SK-N-SH (cell line): Measurements from ENCODE around the gene ATP13A3. TPM values are rescaled to one million over a fixed set of nuclear protein-coding genes. Genes with fewer than 3 reads are reported as not detected.

ENCODE experiments used
- CTCF ChIA-PET: fragments of 300-600, 350-600 bp; formaldehyde crosslinking; extraction: SDS; loops from one replicate; lab custom pipeline; 2021; lab: Yijun Ruan, JAX
- POLR2A ChIA-PET: fragments of 350-600 bp; sonication (Branson Sonifier 250); formaldehyde crosslinking; extraction: SDS; loops from one replicate; lab custom pipeline; 2020; ENCODE audit warnings: antibody characterized with exemption, inconsistent platforms; lab: Yijun Ruan, JAX
- DNase-seq: peaks from one replicate; pipeline ENCODE4 v3.0.0; 2012
- H2AFZ ChIP-seq: fragments of 200-600 bp; sonication (generic); 2 replicates; pipeline ENCODE4 v1.8.1; 2016; ENCODE audit warnings: antibody characterized with exemption, mild to moderate bottlenecking, low read depth
- H3F3A ChIP-seq: fragments of 200-600 bp; sonication (generic); replicated peaks from 2 replicates; pipeline ENCODE3; 2016; ENCODE audit warnings: antibody characterized with exemption, mild to moderate bottlenecking; ENCODE audit not compliant: insufficient read depth
- H3K27ac ChIP-seq, 2 experiments: fragments of 200-500 bp in 1 of 2; fragments of 200-600 bp in 1 of 2; sonication (Bioruptor generic) in 1 of 2; sonication (generic), shearing (Covaris generic) in 1 of 2; 2 replicates each; pipeline versions ENCODE4 v1.5.1 to v1.6.1; 2014 to 2016; ENCODE audit warnings: low read depth in 2 of 2, inconsistent platforms in 1 of 2, low read length in 1 of 2, mild to moderate bottlenecking in 1 of 2, mixed read lengths in 1 of 2
- H3K27me3 ChIP-seq: fragments of 200-600 bp; sonication (generic), shearing (Covaris generic); 2 replicates; pipeline ENCODE4 v1.6.1; 2016; ENCODE audit warnings: mixed run types; ENCODE audit not compliant: insufficient read depth
- H3K36me3 ChIP-seq, 2 experiments: fragments of 200-500 bp in 1 of 2; fragments of 200-600 bp in 1 of 2; sonication (Bioruptor generic) in 1 of 2; sonication (generic) in 1 of 2; replicated peaks in 1 of 2; 2 replicates each; pipeline versions ENCODE3 to v1.5.1; 2014 to 2016; ENCODE audit warnings: low read length in 1 of 2, mild to moderate bottlenecking in 1 of 2; ENCODE audit not compliant: insufficient read depth in 2 of 2, control insufficient read depth in 1 of 2
- H3K4me1 ChIP-seq, 2 experiments: fragments of 200-500 bp in 1 of 2; fragments of 200-600 bp in 1 of 2; sonication (Bioruptor generic) in 1 of 2; sonication (generic), shearing (Covaris generic) in 1 of 2; 2 replicates each; pipeline versions ENCODE4 v1.5.1 to v1.6.1; 2014 to 2016; ENCODE audit warnings: low read depth in 1 of 2, low read length in 1 of 2, mixed run types in 1 of 2; ENCODE audit not compliant: insufficient read depth in 2 of 2, control insufficient read depth in 1 of 2
- H3K4me2 ChIP-seq: fragments of 200-600 bp; sonication (generic), shearing (Covaris generic); 2 replicates; pipeline ENCODE4 v1.6.1; 2017; ENCODE audit warnings: mixed run types
- H3K4me3 ChIP-seq, 2 experiments: fragments of 200-500 bp in 1 of 2; fragments of 200-600 bp in 1 of 2; sonication (Bioruptor generic) in 1 of 2; sonication (generic), shearing (Covaris generic) in 1 of 2; 2 replicates each; pipeline versions ENCODE4 v1.5.1 to v1.8.1; 2014 to 2016; ENCODE audit warnings: low read depth in 2 of 2, inconsistent platforms in 1 of 2, low read length in 1 of 2, mild to moderate bottlenecking in 1 of 2, mixed read lengths in 1 of 2, moderate library complexity in 1 of 2
- H3K79me2 ChIP-seq: fragments of 200-600 bp; sonication (generic); 2 replicates; pipeline ENCODE4 v1.8.1; 2017; ENCODE audit warnings: mild to moderate bottlenecking; ENCODE audit not compliant: insufficient read depth
- H3K9ac ChIP-seq: fragments of 200-600 bp; sonication (generic); 2 replicates; pipeline ENCODE4 v1.6.1; 2017; ENCODE audit warnings: mixed run types
- H3K9me2 ChIP-seq: fragments of 200-600 bp; sonication (generic); 2 replicates; pipeline ENCODE4 v1.6.1; 2017; ENCODE audit warnings: mixed run types
- H3K9me3 ChIP-seq: fragments of 200-600 bp; sonication (generic); 2 replicates; pipeline ENCODE4 v1.6.1; 2017; ENCODE audit warnings: mixed run types, mild to moderate bottlenecking, moderate library complexity
- H4K20me1 ChIP-seq: fragments of 200-600 bp; sonication (generic); 2 replicates; pipeline ENCODE4 v1.6.1; 2017; ENCODE audit warnings: mild to moderate bottlenecking, mixed run types; ENCODE audit not compliant: insufficient read depth
- EP300 ChIP-seq, 2 experiments: IDR thresholded peaks; 2 replicates each; pipeline versions ENCODE4 v1.4.0 to v1.6.1; 2012; ENCODE audit warnings: borderline replicate concordance in 1 of 2, low read depth in 1 of 2, low read length in 1 of 2
- GATA2 ChIP-seq: sonication (generic); formaldehyde crosslinking; IDR thresholded peaks from 2 replicates; pipeline ENCODE4 v1.5.0; 2020; ENCODE audit warnings: mild to moderate bottlenecking, missing genetic modification reagents
- MEF2A ChIP-seq: IDR thresholded peaks from 2 replicates; pipeline ENCODE4 v1.4.0; 2012; ENCODE audit warnings: low read depth, borderline replicate concordance
- SMC3 ChIP-seq: IDR thresholded peaks from 2 replicates; pipeline ENCODE4 v1.6.1; 2012; ENCODE audit warnings: low read depth, low read length, improper control_type of control experiment
- TAF1 ChIP-seq: IDR thresholded peaks from 2 replicates; pipeline ENCODE4 v1.6.1; 2012; ENCODE audit warnings: low read depth, mild to moderate bottlenecking, low read length, moderate library complexity, borderline replicate concordance
- TEAD4 ChIP-seq: IDR thresholded peaks from 2 replicates; pipeline ENCODE4 v1.4.0; 2012; ENCODE audit warnings: mild to moderate bottlenecking, borderline replicate concordance; ENCODE audit not compliant: insufficient read depth
- YY1 ChIP-seq: IDR thresholded peaks from 2 replicates; pipeline ENCODE4 v1.4.0; 2012; ENCODE audit warnings: low read depth, mild to moderate bottlenecking
- WGBS: methylation state at CpG from one replicate; pipeline ENCODE4 v1.1.6; 2017; ENCODE audit warnings: low lambda C conversion rate; 5-methylcytosine and 5-hydroxymethylcytosine counted together
- polyA plus RNA-seq, 3 experiments: library from polyadenylated mRNA; depleted of rRNA; stranded (reverse); fragments of >200 nt; gene quantifications; 2 replicates each; pipeline ENCODE4 v1.2.3, GENCODE V29; 2012
- TF ChIP-seq, protein P1 (sequence below): IDR thresholded peaks from 2 replicates; pipeline ENCODE4 v1.4.0; 2012; ENCODE audit warnings: low read depth
- TF ChIP-seq, protein P2 (sequence below): IDR thresholded peaks from 2 replicates; pipeline ENCODE4 v1.6.1; 2012; ENCODE audit warnings: mild to moderate bottlenecking, low read depth, low read length, moderate library complexity
- TF ChIP-seq, protein P3 (sequence below): fragments of 200-600 bp; sonication (generic); IDR thresholded peaks from 2 replicates; pipeline ENCODE4 v1.6.1; 2017; ENCODE audit warnings: antibody characterized with exemption, mild to moderate bottlenecking, moderate library complexity
- TF ChIP-seq, protein P4 (sequence below): IDR thresholded peaks from 2 replicates; pipeline ENCODE4 v1.4.0; 2012; ENCODE audit warnings: low read depth, borderline replicate concordance

Gene ATP13A3
- polyA plus RNA-seq, 1 of the 3 experiments (the other 2 are of a cell fraction): 48.2 TPM

DNA sequence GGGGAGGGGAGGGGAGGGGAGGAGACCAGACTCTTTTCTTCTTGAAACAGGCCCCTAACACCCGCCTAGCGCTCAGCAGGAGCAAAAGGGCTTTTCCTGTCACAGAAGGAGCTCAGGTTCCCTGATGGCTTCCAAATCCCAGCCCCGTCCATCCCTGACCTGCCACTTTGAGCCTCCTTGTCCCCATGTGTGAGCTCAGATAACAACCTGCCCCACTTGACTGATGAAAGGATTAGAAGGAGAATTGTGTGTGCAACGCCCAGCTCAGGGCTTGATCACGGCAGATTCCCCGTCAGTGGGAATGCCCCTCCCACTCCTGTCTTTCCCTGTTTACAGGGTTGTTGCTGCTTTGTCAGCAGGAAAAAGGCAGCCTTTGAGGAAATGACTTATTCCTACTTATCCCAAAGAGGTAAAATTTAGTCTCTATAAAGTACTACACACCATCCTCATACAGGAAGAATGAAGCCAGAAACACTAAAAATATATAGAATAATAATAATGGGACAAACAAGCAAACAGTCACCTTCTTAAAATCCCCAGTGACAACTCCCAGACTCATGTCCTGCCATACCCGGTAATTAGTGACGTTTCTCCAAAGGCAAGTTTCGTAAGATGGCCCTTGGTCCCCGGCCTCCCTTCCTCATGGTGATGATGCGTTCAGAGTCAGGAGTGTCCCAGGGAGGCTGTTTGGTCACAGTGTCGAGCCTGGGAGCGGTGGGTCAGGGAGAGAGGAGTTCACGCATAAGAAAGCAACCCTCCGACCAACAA, 111.1 kb downstream of the ATP13A3 start:
- 79% methylated on average over 13 of the region's 15 CpGs for WGBS
- Histone ChIP-seq H3K27ac (no peak overlapping the region), H3K4me2 (no peak overlapping the region), H3K79me2 (no peaks in the 10 kb centered on the region), H3K9me2 (no peaks in the 10 kb centered on the region), H2AFZ (no peak overlapping the region), H3K4me1 (peaks cover 0 to 2% of the 10 kb centered on the region in 2 experiments; a peak in 1 of 4 replicates), H3K4me3 (no peak overlapping the region), H3K9me3 (no peaks in the 10 kb centered on the region), H3F3A (no peaks in the 10 kb centered on the region), H3K36me3 (no peaks in the 10 kb centered on the region), H3K9ac (no peak overlapping the region), H3K27me3 (no peaks in the 10 kb centered on the region; the same call in 1 of the 2 replicates), H4K20me1 (no peaks in the 10 kb centered on the region)
- DNase-seq: no peak
- TF ChIP-seq EP300 (IDR thresholded peaks at IDR 0.05; ENCODE audit: borderline replicate concordance in 1 of 2, low read depth in 1 of 2, low read length in 1 of 2): no peak
- no peak for TF ChIP-seq GATA2 (CRISPR knock-in tag)
- no peak for TF ChIP-seq MEF2A
- TF ChIP-seq, protein P1, sequence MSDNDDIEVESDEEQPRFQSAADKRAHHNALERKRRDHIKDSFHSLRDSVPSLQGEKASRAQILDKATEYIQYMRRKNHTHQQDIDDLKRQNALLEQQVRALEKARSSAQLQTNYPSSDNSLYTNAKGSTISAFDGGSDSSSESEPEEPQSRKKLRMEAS: no peak
- TF ChIP-seq TEAD4: no peak
- TF ChIP-seq, protein P2, sequence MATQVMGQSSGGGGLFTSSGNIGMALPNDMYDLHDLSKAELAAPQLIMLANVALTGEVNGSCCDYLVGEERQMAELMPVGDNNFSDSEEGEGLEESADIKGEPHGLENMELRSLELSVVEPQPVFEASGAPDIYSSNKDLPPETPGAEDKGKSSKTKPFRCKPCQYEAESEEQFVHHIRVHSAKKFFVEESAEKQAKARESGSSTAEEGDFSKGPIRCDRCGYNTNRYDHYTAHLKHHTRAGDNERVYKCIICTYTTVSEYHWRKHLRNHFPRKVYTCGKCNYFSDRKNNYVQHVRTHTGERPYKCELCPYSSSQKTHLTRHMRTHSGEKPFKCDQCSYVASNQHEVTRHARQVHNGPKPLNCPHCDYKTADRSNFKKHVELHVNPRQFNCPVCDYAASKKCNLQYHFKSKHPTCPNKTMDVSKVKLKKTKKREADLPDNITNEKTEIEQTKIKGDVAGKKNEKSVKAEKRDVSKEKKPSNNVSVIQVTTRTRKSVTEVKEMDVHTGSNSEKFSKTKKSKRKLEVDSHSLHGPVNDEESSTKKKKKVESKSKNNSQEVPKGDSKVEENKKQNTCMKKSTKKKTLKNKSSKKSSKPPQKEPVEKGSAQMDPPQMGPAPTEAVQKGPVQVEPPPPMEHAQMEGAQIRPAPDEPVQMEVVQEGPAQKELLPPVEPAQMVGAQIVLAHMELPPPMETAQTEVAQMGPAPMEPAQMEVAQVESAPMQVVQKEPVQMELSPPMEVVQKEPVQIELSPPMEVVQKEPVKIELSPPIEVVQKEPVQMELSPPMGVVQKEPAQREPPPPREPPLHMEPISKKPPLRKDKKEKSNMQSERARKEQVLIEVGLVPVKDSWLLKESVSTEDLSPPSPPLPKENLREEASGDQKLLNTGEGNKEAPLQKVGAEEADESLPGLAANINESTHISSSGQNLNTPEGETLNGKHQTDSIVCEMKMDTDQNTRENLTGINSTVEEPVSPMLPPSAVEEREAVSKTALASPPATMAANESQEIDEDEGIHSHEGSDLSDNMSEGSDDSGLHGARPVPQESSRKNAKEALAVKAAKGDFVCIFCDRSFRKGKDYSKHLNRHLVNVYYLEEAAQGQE: no peak
- POLR2A ChIA-PET: no interaction called here
- CTCF ChIA-PET: interaction anchor here (1.2 kb wide), 1 partner anchor 30 kb away, joined by 5 read pairs; no protein-coding TSS in a partner anchor

DNA sequence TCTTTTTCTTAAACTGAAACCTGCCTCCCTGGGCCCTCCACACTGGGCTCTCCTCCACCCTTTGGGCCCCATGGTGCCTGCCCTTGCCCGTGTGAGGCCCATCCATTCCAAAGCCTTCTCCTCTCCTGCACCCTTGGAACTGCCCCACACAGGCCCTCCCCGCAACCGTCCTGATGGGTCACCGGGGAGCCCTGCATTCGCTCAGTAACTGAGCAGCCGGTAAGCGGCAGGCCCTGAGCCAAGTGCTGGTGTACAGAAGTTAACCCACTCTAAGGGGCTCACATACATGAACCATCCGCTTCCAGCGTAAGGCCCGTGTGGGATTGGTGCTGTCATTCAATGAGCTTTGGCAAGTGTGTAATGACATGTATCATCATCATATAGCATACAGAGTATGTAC, 111.9 kb downstream of the ATP13A3 start:
- no peaks in the 10 kb centered on the region for H3K36me3 ChIP-seq
- CTCF ChIA-PET: interaction anchor here (1.2 kb wide), 1 partner anchor 31 kb away, joined by 5 read pairs; no protein-coding TSS in a partner anchor
- peaks cover 0 to 2% of the 10 kb centered on the region in 2 experiments; a peak in 1 of 4 replicates for H3K4me1 ChIP-seq
- POLR2A ChIA-PET: no interaction called here
- H3K27ac ChIP-seq: no peak overlapping the region
- H3K79me2 ChIP-seq: no peaks in the 10 kb centered on the region
- TF ChIP-seq TAF1: no peak
- TF ChIP-seq YY1: no peak
- no peak for TF ChIP-seq SMC3
- TF ChIP-seq, protein P3, sequence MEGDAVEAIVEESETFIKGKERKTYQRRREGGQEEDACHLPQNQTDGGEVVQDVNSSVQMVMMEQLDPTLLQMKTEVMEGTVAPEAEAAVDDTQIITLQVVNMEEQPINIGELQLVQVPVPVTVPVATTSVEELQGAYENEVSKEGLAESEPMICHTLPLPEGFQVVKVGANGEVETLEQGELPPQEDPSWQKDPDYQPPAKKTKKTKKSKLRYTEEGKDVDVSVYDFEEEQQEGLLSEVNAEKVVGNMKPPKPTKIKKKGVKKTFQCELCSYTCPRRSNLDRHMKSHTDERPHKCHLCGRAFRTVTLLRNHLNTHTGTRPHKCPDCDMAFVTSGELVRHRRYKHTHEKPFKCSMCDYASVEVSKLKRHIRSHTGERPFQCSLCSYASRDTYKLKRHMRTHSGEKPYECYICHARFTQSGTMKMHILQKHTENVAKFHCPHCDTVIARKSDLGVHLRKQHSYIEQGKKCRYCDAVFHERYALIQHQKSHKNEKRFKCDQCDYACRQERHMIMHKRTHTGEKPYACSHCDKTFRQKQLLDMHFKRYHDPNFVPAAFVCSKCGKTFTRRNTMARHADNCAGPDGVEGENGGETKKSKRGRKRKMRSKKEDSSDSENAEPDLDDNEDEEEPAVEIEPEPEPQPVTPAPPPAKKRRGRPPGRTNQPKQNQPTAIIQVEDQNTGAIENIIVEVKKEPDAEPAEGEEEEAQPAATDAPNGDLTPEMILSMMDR: no peak
- TF ChIP-seq, protein P4, sequence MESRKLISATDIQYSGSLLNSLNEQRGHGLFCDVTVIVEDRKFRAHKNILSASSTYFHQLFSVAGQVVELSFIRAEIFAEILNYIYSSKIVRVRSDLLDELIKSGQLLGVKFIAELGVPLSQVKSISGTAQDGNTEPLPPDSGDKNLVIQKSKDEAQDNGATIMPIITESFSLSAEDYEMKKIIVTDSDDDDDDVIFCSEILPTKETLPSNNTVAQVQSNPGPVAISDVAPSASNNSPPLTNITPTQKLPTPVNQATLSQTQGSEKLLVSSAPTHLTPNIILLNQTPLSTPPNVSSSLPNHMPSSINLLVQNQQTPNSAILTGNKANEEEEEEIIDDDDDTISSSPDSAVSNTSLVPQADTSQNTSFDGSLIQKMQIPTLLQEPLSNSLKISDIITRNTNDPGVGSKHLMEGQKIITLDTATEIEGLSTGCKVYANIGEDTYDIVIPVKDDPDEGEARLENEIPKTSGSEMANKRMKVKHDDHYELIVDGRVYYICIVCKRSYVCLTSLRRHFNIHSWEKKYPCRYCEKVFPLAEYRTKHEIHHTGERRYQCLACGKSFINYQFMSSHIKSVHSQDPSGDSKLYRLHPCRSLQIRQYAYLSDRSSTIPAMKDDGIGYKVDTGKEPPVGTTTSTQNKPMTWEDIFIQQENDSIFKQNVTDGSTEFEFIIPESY: no peak
- 87% methylated on average over 6 of the region's 10 CpGs for WGBS
- H3K4me3 ChIP-seq: no peak overlapping the region
- H3F3A ChIP-seq: no peaks in the 10 kb centered on the region
- H4K20me1 ChIP-seq: no peaks in the 10 kb centered on the region
- H3K9ac ChIP-seq: no peak overlapping the region
- no peak for DNase-seq
- H3K9me2 ChIP-seq: no peaks in the 10 kb centered on the region
- H2AFZ ChIP-seq: no peak overlapping the region
- H3K4me2 ChIP-seq: no peak overlapping the region
- no peaks in the 10 kb centered on the region for H3K9me3 ChIP-seq
- no peaks in the 10 kb centered on the region for H3K27me3 ChIP-seq
